GM23338 (cell line): ENCODE results near the gene PRELID2.

ENCODE experiments used
- CREB1 ChIP-seq: fragments of 250-450 bp; sonication (Bioruptor Pico); IDR thresholded peaks from 2 replicates; pipeline ENCODE4 v1.5.0; 2020; ENCODE audit warnings: low read depth, mild to moderate bottlenecking, moderate library complexity
- ETS1 ChIP-seq: IDR thresholded peaks from 2 replicates; pipeline ENCODE4 v1.6.1; 2016; ENCODE audit warnings: antibody characterized with exemption
- EZH2 ChIP-seq: fragments of 200-600 bp; sonication (generic); IDR thresholded peaks from one replicate; pipeline ENCODE4 v1.8.0; 2017; ENCODE audit warnings: antibody characterized with exemption, mild to moderate bottlenecking, low read depth; ENCODE audit not compliant: unreplicated experiment
- EZH2phosphoT487 ChIP-seq: fragments of 200-600 bp; sonication (generic); IDR thresholded peaks from one replicate; pipeline ENCODE4 v1.8.1; 2018; ENCODE audit warnings: antibody characterized with exemption; ENCODE audit not compliant: unreplicated experiment
- POLR2AphosphoS5 ChIP-seq: IDR thresholded peaks from 2 replicates; pipeline ENCODE4 v1.6.1; 2016; ENCODE audit warnings: antibody characterized with exemption, low read depth
- REST ChIP-seq: IDR thresholded peaks from one replicate; pipeline ENCODE4 v1.6.1; 2018; ENCODE audit warnings: antibody characterized with exemption; ENCODE audit not compliant: unreplicated experiment
- TF ChIP-seq, protein P1 (sequence below), 2 experiments: fragments of 200-600 bp in 1 of 2; sonication (generic) in 1 of 2; conservative IDR thresholded peaks; 2 replicates each; pipeline versions ENCODE4 v1.5.1 to v1.6.1; 2016 to 2017; ENCODE audit warnings: antibody characterized with exemption in 2 of 2, low read depth in 2 of 2, mild to moderate bottlenecking in 2 of 2, moderate library complexity in 1 of 2

DNA sequence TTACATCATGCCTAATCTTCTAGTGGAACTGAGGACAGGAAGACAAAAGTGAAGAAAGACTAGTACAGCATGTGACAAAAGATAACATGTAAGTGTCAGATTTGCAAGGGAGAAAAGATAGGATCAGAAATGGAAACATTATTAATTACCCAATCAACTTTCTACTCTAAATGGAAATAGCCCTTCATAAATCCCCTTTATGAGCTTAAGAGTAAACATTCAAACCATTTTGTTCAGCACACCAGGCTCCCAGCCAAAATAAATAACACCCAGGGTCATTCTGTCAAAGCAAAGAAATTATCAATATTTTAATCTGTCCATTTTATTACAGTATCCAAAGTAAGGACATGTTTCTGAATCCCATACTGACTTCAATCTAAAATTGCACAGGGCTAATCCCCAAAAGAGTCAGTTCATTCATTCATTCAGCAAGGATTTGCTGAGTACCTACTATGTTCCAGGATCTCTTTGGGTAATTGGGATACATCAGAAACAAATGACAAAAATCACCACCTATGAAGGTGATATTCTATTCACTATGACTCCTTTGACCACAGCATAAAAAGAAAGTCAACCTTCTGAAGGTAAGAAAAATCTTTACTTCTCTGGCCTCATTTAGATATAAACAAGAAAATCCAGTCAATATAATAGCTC lies 5.3 kb downstream of the PRELID2 start:
- TF ChIP-seq, protein P1, sequence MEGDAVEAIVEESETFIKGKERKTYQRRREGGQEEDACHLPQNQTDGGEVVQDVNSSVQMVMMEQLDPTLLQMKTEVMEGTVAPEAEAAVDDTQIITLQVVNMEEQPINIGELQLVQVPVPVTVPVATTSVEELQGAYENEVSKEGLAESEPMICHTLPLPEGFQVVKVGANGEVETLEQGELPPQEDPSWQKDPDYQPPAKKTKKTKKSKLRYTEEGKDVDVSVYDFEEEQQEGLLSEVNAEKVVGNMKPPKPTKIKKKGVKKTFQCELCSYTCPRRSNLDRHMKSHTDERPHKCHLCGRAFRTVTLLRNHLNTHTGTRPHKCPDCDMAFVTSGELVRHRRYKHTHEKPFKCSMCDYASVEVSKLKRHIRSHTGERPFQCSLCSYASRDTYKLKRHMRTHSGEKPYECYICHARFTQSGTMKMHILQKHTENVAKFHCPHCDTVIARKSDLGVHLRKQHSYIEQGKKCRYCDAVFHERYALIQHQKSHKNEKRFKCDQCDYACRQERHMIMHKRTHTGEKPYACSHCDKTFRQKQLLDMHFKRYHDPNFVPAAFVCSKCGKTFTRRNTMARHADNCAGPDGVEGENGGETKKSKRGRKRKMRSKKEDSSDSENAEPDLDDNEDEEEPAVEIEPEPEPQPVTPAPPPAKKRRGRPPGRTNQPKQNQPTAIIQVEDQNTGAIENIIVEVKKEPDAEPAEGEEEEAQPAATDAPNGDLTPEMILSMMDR (conservative IDR thresholded peaks at IDR 0.05; ENCODE audit: low read depth in 2 of 2), result no peak
- TF ChIP-seq EZH2phosphoT487, result no peak
- TF ChIP-seq EZH2, result no peak
- no peak for TF ChIP-seq REST
- TF ChIP-seq CREB1, result no peak
- TF ChIP-seq ETS1, result no peak
- no peak for TF ChIP-seq POLR2AphosphoS5
